K562 (cell line): Measurements from ENCODE around the gene SLC25A18. TPM values are rescaled to one million over a fixed set of nuclear protein-coding genes. Genes with fewer than 3 reads are reported as not detected.

Experiments used
- ATAC-seq: fragments of 200-7000 bp; cut with Tn5 transposase; 3 replicates; pipeline ENCODE4 v1.9.1; 2020; ENCODE audit warnings: moderate library complexity
- BruUV-seq: library from RNA; stranded (reverse); fragments of 400-500 nt; replicated peaks from 2 replicates; lab custom pipeline; 2021; lab: Mats Ljungman, UMichigan
- CTCF ChIA-PET: fragments of 300-600 bp; formaldehyde crosslinking; extraction: SDS; loops from one replicate; lab custom pipeline; 2021; ENCODE audit warnings: low intra/inter-chr PET ratio; lab: Yijun Ruan, JAX
- POLR2A ChIA-PET: fragments of 300-600, 350-650 bp; sonication (Branson Sonifier 250); formaldehyde crosslinking; extraction: SDS; loops from one replicate; lab custom pipeline; 2021; ENCODE audit warnings: antibody characterized with exemption, inconsistent platforms; lab: Yijun Ruan, JAX
- DNase-seq, 4 experiments: peaks; one replicate each; pipeline versions ENCODE4 v3.0.0 to v3.0.0-alpha.2; 2011 to 2018; ENCODE audit warnings: low spot score in 3 of 4, mixed read lengths in 3 of 4; ENCODE audit errors: extremely low read depth in 1 of 4
- FAIRE-seq: peaks from 2 replicates; lab custom pipeline; 2011; peaks lifted over from hg19 to GRCh38; lab: Jason Lieb, UNC
- H2AFZ ChIP-seq: 2 replicates; pipeline ENCODE4 v1.6.0; 2011; ENCODE audit warnings: low read depth, low read length, control low read depth, inconsistent platforms
- H3K27ac ChIP-seq: fragments of 200-600 bp; 3 replicates; pipeline ENCODE4 v1.8.0; 2011; ENCODE audit warnings: low read depth, mild to moderate bottlenecking, control low read depth, inconsistent platforms, low read length, moderate library complexity, mixed read lengths; ENCODE audit errors: extremely low read depth
- H3K27me3 ChIP-seq, 2 experiments: fragments of 300-600 bp in 1 of 2; 2 replicates in 1 of 2; 3 replicates in 1 of 2; pipeline versions ENCODE4 v1.6.0 to v1.8.0; 2011; ENCODE audit warnings: inconsistent platforms in 2 of 2, low read length in 2 of 2, mild to moderate bottlenecking in 1 of 2, mixed read lengths in 1 of 2, moderate library complexity in 1 of 2; ENCODE audit not compliant: control insufficient read depth in 2 of 2, insufficient read depth in 2 of 2
- H3K36me3 ChIP-seq: fragments of 300-600 bp; 3 replicates; pipeline ENCODE4 v1.8.0; 2011; ENCODE audit warnings: mild to moderate bottlenecking, low read length, inconsistent platforms; ENCODE audit not compliant: control insufficient read depth, insufficient read depth
- H3K4me1 ChIP-seq, 2 experiments: fragments of 200-600 bp in 1 of 2; replicated peaks in 1 of 2; 2 replicates in 1 of 2; 3 replicates in 1 of 2; pipeline versions ENCODE4 v1.5.1 to v1.8.0; 2011; ENCODE audit warnings: inconsistent platforms in 2 of 2, low read length in 2 of 2, mild to moderate bottlenecking in 1 of 2, mixed read lengths in 1 of 2, moderate library complexity in 1 of 2; ENCODE audit not compliant: control insufficient read depth in 2 of 2, insufficient read depth in 2 of 2
- H3K4me2 ChIP-seq: 2 replicates; pipeline ENCODE4 v1.6.1; 2011; ENCODE audit warnings: low read length, control low read depth, inconsistent platforms, mixed read lengths; ENCODE audit not compliant: insufficient read depth
- H3K4me3 ChIP-seq: fragments of 200-600 bp; sonication (generic), shearing (Covaris generic); 2 replicates; pipeline ENCODE4 v1.5.1; 2016; ENCODE audit warnings: control low read depth, inconsistent platforms
- H3K79me2 ChIP-seq: fragments of 200-600 bp; 3 replicates; pipeline ENCODE4 v1.8.0; 2011; ENCODE audit warnings: low read length, inconsistent platforms; ENCODE audit not compliant: control insufficient read depth, insufficient read depth
- H3K9ac ChIP-seq, 2 experiments: 2 replicates each; pipeline versions ENCODE4 v1.6.0 to v1.6.1; 2011; ENCODE audit warnings: low read depth in 2 of 2, low read length in 2 of 2, control low read depth in 1 of 2, inconsistent platforms in 1 of 2, mild to moderate bottlenecking in 1 of 2, mixed read lengths in 1 of 2; ENCODE audit not compliant: insufficient read depth in 1 of 2
- H3K9me1 ChIP-seq: one replicate; pipeline ENCODE4 v1.6.0; 2011; ENCODE audit warnings: inconsistent platforms, mild to moderate bottlenecking, low read length, moderate library complexity; ENCODE audit not compliant: control insufficient read depth, insufficient read depth
- H3K9me3 ChIP-seq: replicated peaks from 2 replicates; pipeline ENCODE4 v1.5.1; 2011; ENCODE audit warnings: low read depth, low read length, inconsistent platforms; ENCODE audit not compliant: control insufficient read depth, insufficient read depth
- H4K20me1 ChIP-seq: replicated peaks from 2 replicates; pipeline ENCODE4 v1.6.1; 2011; ENCODE audit warnings: low read length, inconsistent platforms, mixed read lengths; ENCODE audit not compliant: control insufficient read depth, insufficient read depth
- CBX5 ChIP-seq: IDR thresholded peaks from 2 replicates; pipeline ENCODE4 v1.6.1; 2014; ENCODE audit warnings: low read depth, borderline replicate concordance
- CEBPG ChIP-seq, 3 experiments: fragments of 200-800 bp in 1 of 3; sonication (Bioruptor generic) in 1 of 3; sonication (generic) in 1 of 3; formaldehyde crosslinking in 1 of 3; IDR thresholded peaks in 2 of 3; conservative IDR thresholded peaks in 1 of 3; 2 replicates each; pipeline versions ENCODE4 v1.6.1 to v1.8.0; 2016 to 2022; ENCODE audit warnings: missing compliant biosample characterization in 2 of 3, missing genetic modification characterization in 2 of 3, mild to moderate bottlenecking in 1 of 3, missing genetic modification reagents in 1 of 3
- DPF2 ChIP-seq: fragments of 450-650 bp; IDR thresholded peaks from 2 replicates; pipeline ENCODE4 v1.6.1; 2016
- GABPA ChIP-seq: fragments of 200-800 bp; sonication (Bioruptor generic); conservative IDR thresholded peaks from 2 replicates; pipeline ENCODE4 v1.6.1; 2016; ENCODE audit warnings: low read depth, missing genetic modification characterization, missing compliant biosample characterization
- MAFK ChIP-seq: IDR thresholded peaks from 2 replicates; pipeline ENCODE4 v1.6.1; 2011; ENCODE audit warnings: low read length, improper control_type of control experiment
- PKNOX1 ChIP-seq: fragments of 450-650 bp; IDR thresholded peaks from 2 replicates; pipeline ENCODE4 v1.6.1; 2016
- RBM22 ChIP-seq: fragments of 200-400 bp; formaldehyde crosslinking; IDR thresholded peaks from 2 replicates; pipeline ENCODE4 v1.6.1; 2018; ENCODE audit warnings: low read length, low read depth; ENCODE audit not compliant: poor library complexity, severe bottlenecking
- SAFB ChIP-seq: fragments of 200-400 bp; formaldehyde crosslinking; IDR thresholded peaks from 2 replicates; pipeline ENCODE4 v1.6.1; 2017; ENCODE audit warnings: low read depth, low read length, borderline replicate concordance
- SREBF1 ChIP-seq: fragments of 150-350 bp; IDR thresholded peaks from 2 replicates; pipeline ENCODE4 v1.6.1; 2014; ENCODE audit warnings: antibody characterized with exemption, low read depth, low read length, borderline replicate concordance
- TCF3 ChIP-seq: sonication (generic); formaldehyde crosslinking; IDR thresholded peaks from 2 replicates; pipeline ENCODE4 v1.4.0; 2020; ENCODE audit warnings: mild to moderate bottlenecking, missing genetic modification reagents
- TEAD1 ChIP-seq, 2 experiments: fragments of 450-650 bp in 1 of 2; sonication (generic) in 1 of 2; formaldehyde crosslinking; IDR thresholded peaks; 2 replicates each; pipeline versions ENCODE4 v1.4.0 to v1.8.0; 2020 to 2022; ENCODE audit warnings: mild to moderate bottlenecking in 2 of 2, missing genetic modification reagents in 1 of 2
- ZNF449 ChIP-seq: fragments of 250-450 bp; sonication (Bioruptor Pico); IDR thresholded peaks from 2 replicates; pipeline ENCODE4 v1.8.0; 2022; ENCODE audit warnings: moderate library complexity, mild to moderate bottlenecking, inconsistent platforms
- ZNF584 ChIP-seq: fragments of 200-800 bp; sonication (Bioruptor generic); IDR thresholded peaks from 2 replicates; pipeline ENCODE4 v1.6.1; 2016; ENCODE audit warnings: low read depth, mild to moderate bottlenecking, missing genetic modification characterization, missing compliant biosample characterization
- WGBS: fragments of 100-300 bp; shearing (Covaris generic); methylation state at CpG from one replicate; pipeline ENCODE4 v1.1.6; 2016; ENCODE audit warnings: low coverage, mixed read lengths; ENCODE audit not compliant: insufficient coverage; ENCODE audit errors: missing lambda C conversion rate; 5-methylcytosine and 5-hydroxymethylcytosine counted together
- in situ Hi-C: fragments of 300-500 bp; cut with MboI; formaldehyde crosslinking; loops from 4 replicates; pipeline ENCODE4 v1.15.0; 2018; ENCODE audit warnings: inconsistent platforms, mixed read lengths
- intact Hi-C: fragments of 100-400 bp; cut with micrococcal nuclease; formaldehyde crosslinking; loops from 2 replicates; pipeline ENCODE4 v1.14.2; 2022
- polyA plus RNA-seq, 8 experiments: library from polyadenylated mRNA; depleted of rRNA in 4 of 8; stranded (reverse) in 5 of 8; unstranded in 3 of 8; fragments of >200 nt; fragmentation: Nextera tagmentation in 2 of 8; fragmentation: Illumina TruSeq in 1 of 8; extraction: Ambion mirVana in 2 of 8; extraction: Trizol in 1 of 8; gene quantifications; 2 replicates each; pipeline versions ENCODE4 v1.2.1 to v1.2.3, GENCODE V29; 2011 to 2014; ENCODE audit warnings: inconsistent platforms in 1 of 8, missing spikeins in 1 of 8
- total RNA-seq, 7 experiments: library from RNA; depleted of rRNA in 6 of 7; stranded (reverse); fragments of >200 nt in 6 of 7; fragmentation: Illumina TruSeq in 2 of 7; extraction: Trizol in 2 of 7; gene quantifications; 2 replicates each; pipeline versions ENCODE4 v1.2.1 to v1.2.3, GENCODE V29; 2011 to 2021; ENCODE audit warnings: low replicate concordance in 1 of 7

The SLC25A18 gene
- total and polyA plus RNA-seq, 9 of the 15 experiments (the other 6 are each of a cell fraction or from before 2014, with no cell fraction given), result 0.04 TPM; not detected in 8

- H3K9me3 ChIP-seq, result no peaks in the 10 kb centered on the region
- no peak for FAIRE-seq
- H3K9ac ChIP-seq, result no peak overlapping the region
- no peak for DNase-seq
- CTCF ChIA-PET, result no interaction called here
- no peak overlapping the region for H3K4me3 ChIP-seq
- no peaks in the 10 kb centered on the region for H3K9me1 ChIP-seq
- H3K27ac ChIP-seq, result no peak overlapping the region
- no peaks in the 10 kb centered on the region for H3K79me2 ChIP-seq
- no peak for ATAC-seq
- H3K36me3 ChIP-seq, result no peaks in the 10 kb centered on the region
- H3K4me2 ChIP-seq, result no peak overlapping the region
- no TSS peak for BruUV-seq
- H3K4me1 ChIP-seq, result peaks cover 9 to 12% of the 10 kb centered on the region in 2 experiments; a peak in 4 of 5 replicates
- no peak overlapping the region for H2AFZ ChIP-seq
- H4K20me1 ChIP-seq, result peaks cover 8% of the 10 kb centered on the region; the same call in 1 of the 2 replicates
- POLR2A ChIA-PET, result interaction anchor here (1.5 kb wide), 1 partner anchor 15 kb away, joined by 6 read pairs; no protein-coding TSS in a partner anchor
- intact Hi-C loops (no loop called here), in situ Hi-C loops (no loop called here)
- peaks cover 26 to 33% of the 10 kb centered on the region in 2 experiments for H3K27me3 ChIP-seq
- TF ChIP-seq TCF3 (CRISPR knock-in tag) (no peak), PKNOX1 (no peak), SREBF1 (no peak)
- 24% methylated on average over 4 of the region's 4 CpGs for WGBS
Observed at GRCh38 chr22:17575681-17576080, 12.4 kb downstream of the SLC25A18 start.

DNA sequence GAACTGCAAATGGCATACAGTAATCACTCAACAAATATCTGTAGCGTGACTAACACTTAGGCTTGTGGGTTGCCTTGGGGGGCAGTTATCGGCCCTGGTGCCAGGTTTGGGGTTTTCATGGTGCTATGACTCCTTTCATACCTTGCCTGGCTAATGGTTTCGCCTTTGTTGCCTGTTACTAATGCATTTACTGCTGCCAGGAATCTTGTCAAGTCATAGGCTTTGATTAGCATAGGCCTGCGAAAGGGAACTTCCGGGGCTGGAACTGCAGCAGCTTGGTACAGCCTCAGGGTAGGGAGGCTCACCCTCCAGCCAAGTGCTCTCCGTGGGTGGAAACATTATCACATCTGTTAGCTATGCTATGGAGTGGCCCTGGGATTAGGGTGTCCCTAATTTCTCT, 13.2 kb downstream of the SLC25A18 start:
- Histone ChIP-seq H4K20me1 (0 out of 2 replicates have a peak, but pooled peaks cover 8% of the 10 kb centered on the region), H3K9me3 (no peaks in the 10 kb centered on the region), H3K36me3 (no peaks in the 10 kb centered on the region), H3K4me2 (no peak overlapping the region), H3K27me3 (peaks cover 18 to 32% of the 10 kb centered on the region in 2 experiments), H3K4me1 (peaks cover 9 to 20% of the 10 kb centered on the region in 2 experiments; a peak in 4 of 5 replicates), H3K4me3 (no peak overlapping the region), H3K27ac (no peak overlapping the region), H3K79me2 (no peaks in the 10 kb centered on the region), H2AFZ (peak overlapping the region; percentile 54), H3K9me1 (no peaks in the 10 kb centered on the region), H3K9ac (no peak overlapping the region)
- 39% methylated on average over 6 of the region's 6 CpGs for WGBS
- FAIRE-seq, result peak; percentile 73
- in situ Hi-C loops (no loop called here), intact Hi-C loops (no loop called here)
- no TSS peak for BruUV-seq
- DNase-seq, result peak in 2 of 4 experiments; percentile 31 to 32
- ChIA-PET CTCF (no interaction called here), POLR2A (interaction anchor here (1.5 kb wide), 1 partner anchor 15 kb away, joined by 6 read pairs; no protein-coding TSS in a partner anchor)
- peak; percentile 65 for ATAC-seq
- TF ChIP-seq GABPA (0 out of 2 replicates have a peak, but pooled peaks have one; percentile 23), DPF2 (0 out of 2 replicates have a peak, but pooled peaks have one; percentile 24), RBM22 (no peak), CEBPG (CRISPR knock-in tag; IDR thresholded peaks at IDR 0.05) (no peak), CEBPG (tag; conservative IDR thresholded peaks at IDR 0.05 in 1 of 2, IDR thresholded peaks at IDR 0.05 in 1 of 2) (no peak), SAFB (no peak), ZNF584 (CRISPR knock-in tag) (0 out of 2 replicates have a peak, but pooled peaks have one; percentile 43), TEAD1 (CRISPR knock-in tag; IDR thresholded peaks at IDR 0.05) (0 out of 4 replicates have a peak, but pooled peaks of 1 of the 2 experiments have one; percentile 34), CBX5 (no peak), MAFK (peak; percentile 35; the same call in 1 of the 2 replicates), ZNF449 (CRISPR knock-in tag) (no peak)
